Activated naive CD4-positive, alpha-beta T cell treated with Interleukin-2 at 50 U/mL for 16 hours (primary cell): ENCODE measurements around the gene NDUFB2.

Experiments
- DNase-seq: peaks from one replicate; pipeline ENCODE4 v3.0.0-alpha.2; 2020

Gene NDUFB2

DNA sequence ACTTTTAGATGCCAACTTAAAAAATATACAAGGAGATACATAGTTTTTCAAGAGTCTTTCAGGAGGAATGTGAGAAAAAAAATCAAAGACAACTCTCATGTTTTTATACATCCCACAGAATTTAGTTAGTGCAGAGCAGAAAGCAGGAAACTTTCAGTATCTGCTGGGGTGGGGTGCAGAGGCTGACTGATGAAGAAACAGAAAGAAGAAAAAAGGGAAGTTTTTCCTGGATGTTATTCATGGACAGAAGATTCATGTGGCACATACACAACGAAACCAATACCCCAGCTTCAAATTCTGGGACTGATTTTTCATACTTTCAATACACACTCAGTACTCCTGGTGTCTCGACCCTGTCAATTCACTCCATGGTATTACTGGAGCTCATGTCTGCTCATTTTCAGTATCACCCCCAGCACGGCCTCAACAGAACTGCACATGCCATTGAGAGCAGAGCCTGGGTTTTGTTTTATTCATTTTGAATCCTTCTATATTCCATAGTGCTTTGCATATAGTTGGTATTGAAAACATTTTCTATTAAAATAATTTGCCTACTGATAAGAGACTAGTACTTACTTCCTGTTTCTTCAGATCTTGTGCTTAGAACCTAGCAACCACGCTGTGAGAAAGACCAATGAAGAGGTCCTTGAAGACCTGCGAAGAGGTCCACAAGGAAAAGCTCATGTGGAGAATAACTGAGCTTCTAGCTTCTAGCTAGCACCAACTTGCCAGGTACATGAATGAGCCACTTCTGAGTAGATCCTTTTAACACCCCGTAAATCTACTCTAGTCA lies 49.0 kb downstream of the NDUFB2 start:
- no peak for DNase-seq

DNA sequence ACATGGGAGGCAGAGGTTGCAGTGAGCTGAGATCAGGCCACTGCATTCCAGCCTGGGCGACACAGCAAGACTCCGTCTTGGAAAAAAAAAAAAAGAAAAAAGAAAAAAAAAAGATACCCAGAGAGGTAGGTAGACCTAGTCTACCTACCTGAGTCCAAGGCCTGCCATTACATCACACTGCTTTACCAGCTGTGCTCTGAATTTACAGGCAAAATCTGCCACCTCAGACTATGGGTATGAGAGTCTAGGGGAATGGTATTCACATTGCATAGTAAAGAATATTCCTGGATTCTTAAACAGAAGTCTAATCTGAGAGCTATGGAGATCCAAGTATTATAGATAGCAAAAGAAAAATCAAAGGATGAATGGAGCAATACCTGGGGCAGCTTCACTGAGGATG lies 50.2 kb downstream of the NDUFB2 start:
- no peak for DNase-seq

DNA sequence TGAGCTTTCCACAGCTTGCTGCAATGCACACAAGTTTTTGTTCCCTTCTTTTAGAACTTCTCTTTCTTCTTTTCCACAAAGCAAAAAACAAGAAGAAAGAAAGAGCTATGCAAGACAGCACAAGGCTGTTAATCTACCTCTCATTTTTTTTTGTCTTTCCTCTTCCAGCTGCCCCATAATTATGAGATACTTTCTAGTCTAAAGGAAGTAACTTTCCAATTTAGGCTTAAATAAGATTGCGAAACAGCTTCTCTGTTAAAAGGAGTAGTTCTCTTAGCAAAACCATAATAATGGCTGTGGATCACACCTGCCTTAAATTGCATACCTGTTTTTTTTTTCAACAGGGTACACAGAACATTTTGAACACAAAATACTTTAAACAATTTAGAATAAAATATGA lies 56.0 kb downstream of the NDUFB2 start:
- DNase-seq = no peak

DNA sequence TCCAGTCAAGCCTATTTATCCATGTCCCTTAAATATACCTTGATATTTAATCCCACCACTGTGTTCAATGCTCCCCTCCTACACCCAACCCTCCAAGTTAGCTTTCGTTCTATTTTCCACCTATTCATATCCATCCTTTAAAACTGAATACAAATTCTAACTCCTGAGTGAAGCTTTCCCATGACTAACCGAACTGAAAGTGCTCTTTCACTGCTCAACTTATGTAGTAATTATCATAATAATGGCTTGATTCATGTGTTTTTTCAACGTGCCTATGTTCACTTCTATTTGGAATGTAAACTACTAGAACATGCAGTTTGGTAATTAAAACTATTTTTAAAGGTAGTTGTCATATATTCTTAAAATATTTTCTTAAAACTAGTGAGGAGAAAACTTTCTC lies 58.0 kb downstream of the NDUFB2 start:
- DNase-seq = no peak
